ENCODE measurements around the gene LRRC28. TPM values are rescaled to one million over a fixed set of nuclear protein-coding genes. Genes with fewer than 3 reads are reported as not detected.

LRRC28 gene
- total and polyA plus RNA-seq, 2 of the 4 experiments (the other 2 are of a cell fraction), result 12.7 to 21.1 TPM

- Histone ChIP-seq H3K4me1 (ENCODE audit: control insufficient read depth, insufficient read depth, low read length) (no peaks in the 10 kb centered on the region; the same call in 1 of the 2 replicates), H4K5ac (ENCODE audit: low read depth, low read length) (no peak overlapping the region), H2AFZ (replicated peaks; ENCODE audit: low read length, poor library complexity) (no peak overlapping the region), H3K23ac (ENCODE audit: low read depth, low read length) (no peak overlapping the region), H4K8ac (ENCODE audit: low read depth in 2 of 2, low read length in 2 of 2) (no peak overlapping the region), H3K4me3 (ENCODE audit: insufficient read depth, low read depth, low read length) (no peak overlapping the region), H2AK9ac (replicated peaks; ENCODE audit: low read depth, low read length, poor library complexity) (no peak overlapping the region), H2BK15ac (ENCODE audit: low read depth, low read length) (no peak overlapping the region), H2AK5ac (ENCODE audit: low read depth, low read length) (no peak overlapping the region), H3K14ac (replicated peaks; ENCODE audit: low read depth, low read length) (no peak overlapping the region), H3K56ac (ENCODE audit: extremely low read depth, insufficient read depth, low read length) (no peak overlapping the region), H3K9me1 (ENCODE audit: insufficient read depth, low read length) (no peaks in the 10 kb centered on the region), H2BK20ac (ENCODE audit: low read depth, low read length) (no peak overlapping the region), H3K9ac (ENCODE audit: low read depth, low read length) (no peak overlapping the region), H3K27ac (ENCODE audit: insufficient read depth, low read length) (no peak overlapping the region), H3K79me1 (ENCODE audit: low read depth in 1 of 2, low read length in 2 of 2) (peaks cover 0 to 3% of the 10 kb centered on the region in 2 experiments; a peak in 3 of 4 replicates), H4K91ac (ENCODE audit: insufficient read depth, low read depth, low read length) (no peak overlapping the region), H2BK5ac (ENCODE audit: low read depth, low read length, poor library complexity, severe bottlenecking) (no peak overlapping the region), H3K4me2 (ENCODE audit: low read depth, low read length) (no peak overlapping the region), H3K18ac (ENCODE audit: low read depth, low read length) (no peak overlapping the region), H4K20me1 (ENCODE audit: insufficient read depth, low read length) (no peaks in the 10 kb centered on the region), H2BK120ac (ENCODE audit: low read depth, low read length) (no peak overlapping the region), H3K36me3 (ENCODE audit: control insufficient read depth, insufficient read depth, low read length) (no peaks in the 10 kb centered on the region), H3K27me3 (ENCODE audit: control insufficient read depth, insufficient read depth, low read length) (no peaks in the 10 kb centered on the region), H3K9me3 (ENCODE audit: control insufficient read depth, insufficient read depth, low read length) (no peaks in the 10 kb centered on the region), H3K4ac (ENCODE audit: low read depth, low read length) (no peak overlapping the region)
- BruUV-seq (replicated peaks), result no TSS peak
- dilution Hi-C loops (cut with HindIII; ENCODE audit: low sequenced_read_pairs, unreplicated experiment) (no loop called here), in situ Hi-C loops (cut with MboI; ENCODE audit: low sequenced_read_pairs) (loop anchor here (5.0 kb wide), 1 partner anchor 425 kb away; no protein-coding TSS in a partner anchor), intact Hi-C loops (cut with micrococcal nuclease) (no loop called here)
- CTCF ChIA-PET, result interaction anchor here (0.5 to 1.9 kb wide), 3 partner anchors 9 to 422 kb away, joined by 3 to 8 read pairs (median 4); no protein-coding TSS in a partner anchor
- no peak for TF ChIP-seq USF2 (IDR thresholded peaks at IDR 0.05; ENCODE audit: low read depth, low read length)
- TF ChIP-seq MAZ (IDR thresholded peaks at IDR 0.05; ENCODE audit: borderline replicate concordance, low read depth, low read length), result no peak
- TF ChIP-seq MAFK (IDR thresholded peaks at IDR 0.05; ENCODE audit: low read depth, low read length), result no peak
- no peak for TF ChIP-seq RFX5 (IDR thresholded peaks at IDR 0.05; ENCODE audit: low read depth, low read length)
- TF ChIP-seq POLR2A (IDR thresholded peaks at IDR 0.05; ENCODE audit: low read depth, low read length), result no peak
- TF ChIP-seq BHLHE40 (IDR thresholded peaks at IDR 0.05; ENCODE audit: low read depth, low read length), result no peak
- TF ChIP-seq FOS (IDR thresholded peaks at IDR 0.05; ENCODE audit: low read depth, low read length), result no peak
- ATAC-seq (ENCODE audit: low read depth), result no peak
- no peak for DNase-seq
- POLR2A ChIA-PET (ENCODE audit: unreplicated experiment), result no interaction called here
These were observed 30.8 kb downstream of the LRRC28 start for GRCh38 chr15:99282121-99282520.
